IMR-90 (cell line): ENCODE measurements around the gene AP1S1. TPM values are rescaled to one million over a fixed set of nuclear protein-coding genes. Genes with fewer than 3 reads are reported as not detected.

ENCODE experiments used
- ATAC-seq: fragments of 200-7000 bp; cut with Tn5 transposase; 2 replicates; pipeline ENCODE4 v1.9.1; 2020; ENCODE audit warnings: low read depth, mild to moderate bottlenecking, moderate library complexity
- BruUV-seq: library from RNA; stranded (reverse); fragments of 400-500 nt; replicated peaks from 2 replicates; lab custom pipeline; 2021; lab: Mats Ljungman, UMichigan
- CTCF ChIA-PET: fragments of 300-600 bp; formaldehyde crosslinking; extraction: SDS; loops from one replicate; lab custom pipeline; 2021; ENCODE audit warnings: antibody characterized with exemption; lab: Yijun Ruan, JAX
- POLR2A ChIA-PET: fragments of 300-600 bp; sonication (Branson Sonifier 250); formaldehyde crosslinking; loops from one replicate; lab custom pipeline; 2022; ENCODE audit warnings: antibody characterized with exemption; ENCODE audit not compliant: unreplicated experiment; lab: Charles Lee
- DNase-seq: peaks from one replicate; pipeline ENCODE4 v3.0.0; 2013
- H2AFZ ChIP-seq: replicated peaks from 2 replicates; pipeline ENCODE3; 2013; ENCODE audit warnings: low read length, mild to moderate bottlenecking; ENCODE audit not compliant: poor library complexity
- H2AK5ac ChIP-seq: 2 replicates; pipeline ENCODE4 v1.6.1; 2013; ENCODE audit warnings: low read depth, low read length, inconsistent platforms
- H2AK9ac ChIP-seq: replicated peaks from 2 replicates; pipeline ENCODE3; 2013; ENCODE audit warnings: mild to moderate bottlenecking, low read depth, low read length, moderate library complexity; ENCODE audit not compliant: poor library complexity
- H2BK120ac ChIP-seq: 2 replicates; pipeline ENCODE4 v1.6.1; 2013; ENCODE audit warnings: low read depth, low read length, inconsistent platforms
- H2BK15ac ChIP-seq: 3 replicates; pipeline ENCODE4 v1.6.1; 2013; ENCODE audit warnings: low read depth, low read length, inconsistent platforms
- H2BK20ac ChIP-seq: 2 replicates; pipeline ENCODE4 v1.6.1; 2013; ENCODE audit warnings: low read depth, mild to moderate bottlenecking, inconsistent platforms, low read length, moderate library complexity
- H2BK5ac ChIP-seq: 2 replicates; pipeline ENCODE4 v1.6.1; 2013; ENCODE audit warnings: mild to moderate bottlenecking, low read depth, low read length, inconsistent platforms; ENCODE audit not compliant: poor library complexity, severe bottlenecking
- H3K14ac ChIP-seq: replicated peaks from 2 replicates; pipeline ENCODE4 v1.6.1; 2013; ENCODE audit warnings: low read depth, low read length, inconsistent platforms
- H3K18ac ChIP-seq: 2 replicates; pipeline ENCODE4 v1.6.1; 2013; ENCODE audit warnings: low read depth, low read length, control low read depth
- H3K23ac ChIP-seq: 2 replicates; pipeline ENCODE4 v1.6.1; 2013; ENCODE audit warnings: low read depth, low read length, inconsistent platforms
- H3K27ac ChIP-seq: 2 replicates; pipeline ENCODE4 v1.5.1; 2013; ENCODE audit warnings: mild to moderate bottlenecking, control low read depth, low read length; ENCODE audit not compliant: insufficient read depth
- H3K27me3 ChIP-seq: 2 replicates; pipeline ENCODE4 v1.6.1; 2013; ENCODE audit warnings: low read length; ENCODE audit not compliant: control insufficient read depth, insufficient read depth
- H3K36me3 ChIP-seq: 2 replicates; pipeline ENCODE4 v1.6.1; 2013; ENCODE audit warnings: low read length, mixed read lengths; ENCODE audit not compliant: control insufficient read depth, insufficient read depth
- H3K4ac ChIP-seq: 2 replicates; pipeline ENCODE4 v1.6.1; 2013; ENCODE audit warnings: low read depth, low read length, inconsistent platforms
- H3K4me1 ChIP-seq: 2 replicates; pipeline ENCODE4 v1.6.1; 2013; ENCODE audit warnings: low read length, mixed read lengths; ENCODE audit not compliant: control insufficient read depth, insufficient read depth
- H3K4me2 ChIP-seq: 2 replicates; pipeline ENCODE4 v1.6.1; 2013; ENCODE audit warnings: low read depth, mild to moderate bottlenecking, control low read depth, low read length, moderate library complexity
- H3K4me3 ChIP-seq: 2 replicates; pipeline ENCODE4 v1.5.1; 2013; ENCODE audit warnings: low read depth, mild to moderate bottlenecking, control low read depth, low read length, moderate library complexity; ENCODE audit not compliant: insufficient read depth
- H3K56ac ChIP-seq: 2 replicates; pipeline ENCODE4 v1.6.1; 2013; ENCODE audit warnings: low read length, inconsistent platforms; ENCODE audit not compliant: insufficient read depth; ENCODE audit errors: extremely low read depth
- H3K79me1 ChIP-seq, 2 experiments: 2 replicates each; pipeline ENCODE4 v1.6.1; 2013; ENCODE audit warnings: low read length in 2 of 2, inconsistent platforms in 1 of 2, low read depth in 1 of 2
- H3K9ac ChIP-seq: 2 replicates; pipeline ENCODE4 v1.6.1; 2013; ENCODE audit warnings: low read depth, low read length, control low read depth
- H3K9me1 ChIP-seq: 2 replicates; pipeline ENCODE4 v1.6.1; 2013; ENCODE audit warnings: low read length, inconsistent platforms; ENCODE audit not compliant: insufficient read depth
- H3K9me3 ChIP-seq: 2 replicates; pipeline ENCODE4 v1.6.1; 2013; ENCODE audit warnings: low read length; ENCODE audit not compliant: control insufficient read depth, insufficient read depth
- H4K20me1 ChIP-seq: 2 replicates; pipeline ENCODE4 v1.6.1; 2013; ENCODE audit warnings: low read length, inconsistent platforms; ENCODE audit not compliant: insufficient read depth
- H4K5ac ChIP-seq: 2 replicates; pipeline ENCODE4 v1.6.1; 2013; ENCODE audit warnings: mild to moderate bottlenecking, low read depth, low read length, control low read depth
- H4K8ac ChIP-seq, 2 experiments: 2 replicates each; pipeline ENCODE4 v1.6.1; 2013; ENCODE audit warnings: low read depth in 2 of 2, low read length in 2 of 2, control low read depth in 1 of 2, inconsistent platforms in 1 of 2
- H4K91ac ChIP-seq: 2 replicates; pipeline ENCODE4 v1.6.1; 2013; ENCODE audit warnings: low read depth, low read length, inconsistent platforms; ENCODE audit not compliant: insufficient read depth
- BHLHE40 ChIP-seq: fragments of 150-350 bp; IDR thresholded peaks from 2 replicates; pipeline ENCODE4 v1.6.1; 2016; ENCODE audit warnings: mild to moderate bottlenecking, low read depth, low read length
- CEBPB ChIP-seq: IDR thresholded peaks from 2 replicates; pipeline ENCODE4 v1.6.1; 2012; ENCODE audit warnings: low read depth, low read length, improper control_type of control experiment
- CHD1 ChIP-seq: IDR thresholded peaks from 2 replicates; pipeline ENCODE4 v1.6.1; 2012; ENCODE audit warnings: low read depth, low read length, improper control_type of control experiment
- ELK1 ChIP-seq: fragments of 150-350 bp; IDR thresholded peaks from 2 replicates; pipeline ENCODE4 v1.6.1; 2016; ENCODE audit warnings: low read depth, mild to moderate bottlenecking, low read length, moderate library complexity, borderline replicate concordance
- FOS ChIP-seq: fragments of 150-350 bp; IDR thresholded peaks from 2 replicates; pipeline ENCODE4 v1.6.1; 2016; ENCODE audit warnings: low read depth, low read length
- MAFK ChIP-seq: IDR thresholded peaks from 2 replicates; pipeline ENCODE4 v1.6.1; 2012; ENCODE audit warnings: low read depth, low read length, improper control_type of control experiment
- MAZ ChIP-seq: IDR thresholded peaks from 2 replicates; pipeline ENCODE4 v1.6.1; 2012; ENCODE audit warnings: low read depth, mild to moderate bottlenecking, low read length, improper control_type of control experiment, moderate library complexity, borderline replicate concordance
- MXI1 ChIP-seq: IDR thresholded peaks from 2 replicates; pipeline ENCODE4 v1.6.1; 2012; ENCODE audit warnings: low read depth, mild to moderate bottlenecking, low read length, moderate library complexity, borderline replicate concordance
- NFE2L2 ChIP-seq: fragments of 150-350 bp; IDR thresholded peaks from 2 replicates; pipeline ENCODE4 v1.6.1; 2016; ENCODE audit warnings: low read depth, mild to moderate bottlenecking, low read length
- POLR2A ChIP-seq: IDR thresholded peaks from 2 replicates; pipeline ENCODE4 v1.6.1; 2012; ENCODE audit warnings: mild to moderate bottlenecking, low read depth, low read length
- SMC3 ChIP-seq: fragments of 150-350 bp; IDR thresholded peaks from 2 replicates; pipeline ENCODE4 v1.6.1; 2016; ENCODE audit warnings: low read depth, mild to moderate bottlenecking, antibody characterized with exemption, low read length, moderate library complexity
- USF2 ChIP-seq: fragments of 150-350 bp; IDR thresholded peaks from 2 replicates; pipeline ENCODE4 v1.6.1; 2017; ENCODE audit warnings: mild to moderate bottlenecking, antibody characterized with exemption, low read length, low read depth
- WGBS, 2 experiments: methylation state at CpG; one replicate each; pipeline versions ENCODE4 v1.1.5 to v1.1.7; 2013; ENCODE audit warnings: missing lambda C conversion rate in 2 of 2; ENCODE audit not compliant: insufficient read length in 1 of 2; ENCODE audit errors: extremely low coverage in 2 of 2; 5-methylcytosine and 5-hydroxymethylcytosine counted together
- dilution Hi-C: fragments of 300-500 bp; cut with HindIII; formaldehyde crosslinking; loops from one replicate; pipeline ENCODE4 v1.14.3; 2018; ENCODE audit warnings: low sequenced_read_pairs; ENCODE audit not compliant: unreplicated experiment
- in situ Hi-C: fragments of 300-500 bp; cut with MboI; formaldehyde crosslinking; loops from 3 replicates; pipeline ENCODE4 v1.14.3; 2019; ENCODE audit warnings: low sequenced_read_pairs, inconsistent platforms, mixed read lengths
- intact Hi-C: fragments of 100-400 bp; cut with micrococcal nuclease; formaldehyde crosslinking; loops from 2 replicates; pipeline ENCODE4 v1.10.0; 2022
- polyA plus RNA-seq, 3 experiments: library from polyadenylated mRNA; depleted of rRNA; stranded (reverse); fragments of >200 nt; gene quantifications; 2 replicates each; pipeline ENCODE4 v1.2.3, GENCODE V29; 2012; ENCODE audit warnings: low replicate concordance in 1 of 3
- total RNA-seq: library from RNA; depleted of rRNA; stranded (reverse); fragments of >200 nt; gene quantifications from 2 replicates; pipeline ENCODE4 v1.2.3, GENCODE V29; 2012
- TF ChIP-seq, protein P1 (sequence below): conservative IDR thresholded peaks from 2 replicates; pipeline ENCODE4 v1.5.1; 2012; ENCODE audit warnings: mild to moderate bottlenecking, low read depth, low read length, improper control_type of control experiment

AP1S1 gene
- total and polyA plus RNA-seq, 2 of the 4 experiments (the other 2 are of a cell fraction), result 187 to 295 TPM

- Histone ChIP-seq H3K4me3 (no peak overlapping the region), H3K18ac (peak overlapping the region; percentile 14; the same call in 1 of the 2 replicates), H2AK5ac (peak overlapping the region; percentile 99), H2BK15ac (peak overlapping the region; percentile 58; the same call in 2 of the 3 replicates), H3K27me3 (no peaks in the 10 kb centered on the region), H3K36me3 (no peaks in the 10 kb centered on the region), H3K9me3 (no peaks in the 10 kb centered on the region), H2BK120ac (peak overlapping the region; percentile 97), H3K4me2 (no peak overlapping the region), H3K4me1 (peaks cover 16% of the 10 kb centered on the region), H4K91ac (peak overlapping the region; percentile 90), H3K9ac (no peak overlapping the region), H3K23ac (peak overlapping the region; percentile 94; the same call in 1 of the 2 replicates), H2AFZ (peak overlapping the region; percentile 86), H2BK20ac (peak overlapping the region; percentile 96), H3K14ac (peak overlapping the region; percentile 85), H3K27ac (peak overlapping the region; percentile 24; the same call in 1 of the 2 replicates), H2AK9ac (peak overlapping the region; percentile 97), H4K5ac (peak overlapping the region; percentile 77), H3K9me1 (peaks cover 16% of the 10 kb centered on the region), H3K56ac (peak overlapping the region; percentile 61; the same call in 1 of the 2 replicates), H4K20me1 (no peaks in the 10 kb centered on the region), H3K4ac (peak overlapping the region; percentile 99), H3K79me1 (peaks cover 0 to 6% of the 10 kb centered on the region in 2 experiments; a peak in 1 of 4 replicates), H2BK5ac (peak overlapping the region; percentile 87), H4K8ac (peak overlapping the region; percentile 83 to 91)
- ChIA-PET POLR2A (no interaction called here), CTCF (interaction anchor here (0.5 to 0.7 kb wide), 3 partner anchors 55 to 99 kb away, joined by 3 read pairs; no protein-coding TSS in a partner anchor)
- in situ Hi-C loops, result loop anchor here (25.0 kb wide), 1 partner anchor 677 kb away; the partner anchor contains the start of genes MEPCE, PPP1R35 and ZCWPW1
- DNase-seq (no peak), ATAC-seq (no peak)
- dilution Hi-C loops, result no loop called here
- TF ChIP-seq, protein P1, sequence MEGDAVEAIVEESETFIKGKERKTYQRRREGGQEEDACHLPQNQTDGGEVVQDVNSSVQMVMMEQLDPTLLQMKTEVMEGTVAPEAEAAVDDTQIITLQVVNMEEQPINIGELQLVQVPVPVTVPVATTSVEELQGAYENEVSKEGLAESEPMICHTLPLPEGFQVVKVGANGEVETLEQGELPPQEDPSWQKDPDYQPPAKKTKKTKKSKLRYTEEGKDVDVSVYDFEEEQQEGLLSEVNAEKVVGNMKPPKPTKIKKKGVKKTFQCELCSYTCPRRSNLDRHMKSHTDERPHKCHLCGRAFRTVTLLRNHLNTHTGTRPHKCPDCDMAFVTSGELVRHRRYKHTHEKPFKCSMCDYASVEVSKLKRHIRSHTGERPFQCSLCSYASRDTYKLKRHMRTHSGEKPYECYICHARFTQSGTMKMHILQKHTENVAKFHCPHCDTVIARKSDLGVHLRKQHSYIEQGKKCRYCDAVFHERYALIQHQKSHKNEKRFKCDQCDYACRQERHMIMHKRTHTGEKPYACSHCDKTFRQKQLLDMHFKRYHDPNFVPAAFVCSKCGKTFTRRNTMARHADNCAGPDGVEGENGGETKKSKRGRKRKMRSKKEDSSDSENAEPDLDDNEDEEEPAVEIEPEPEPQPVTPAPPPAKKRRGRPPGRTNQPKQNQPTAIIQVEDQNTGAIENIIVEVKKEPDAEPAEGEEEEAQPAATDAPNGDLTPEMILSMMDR, result no peak
- no peak for TF ChIP-seq MAFK
- TF ChIP-seq FOS, result no peak
- no peak for TF ChIP-seq CHD1
- TF ChIP-seq MXI1, result no peak
- TF ChIP-seq POLR2A, result no peak
- no peak for TF ChIP-seq USF2
- no peak for TF ChIP-seq ELK1
- no peak for TF ChIP-seq BHLHE40
- no peak for TF ChIP-seq NFE2L2
- TF ChIP-seq MAZ, result no peak
- no peak for TF ChIP-seq SMC3
- TF ChIP-seq CEBPB, result no peak
- intact Hi-C loops, result no loop called here
- no TSS peak for BruUV-seq
- no CpG with 5 or more reads among the region's 11 CpGs for WGBS, 2 experiments
These were observed 40.4 kb upstream of the AP1S1 start for GRCh38 chr7:101113836-101114235.
